ENCODE data around the gene COL9A3.

COL9A3 gene

GRCh38 chr20:62773845-62774714 is 42.8 kb upstream of the COL9A3 start:
- no peaks in the 10 kb centered on the region for H3K36me3 ChIP-seq (ENCODE audit: control insufficient read depth, insufficient read depth, low read length)
- H3K4me1 ChIP-seq (ENCODE audit: control insufficient read depth, insufficient read depth, low read length): peaks cover 9% of the 10 kb centered on the region
- H3K9ac ChIP-seq (ENCODE audit: low read length): no peak overlapping the region
- H3K27me3 ChIP-seq (ENCODE audit: control insufficient read depth, insufficient read depth, low read length): peaks cover 8% of the 10 kb centered on the region
- H3K4me3 ChIP-seq (ENCODE audit: low read length): no peak overlapping the region
- H3K9me3 ChIP-seq (ENCODE audit: control insufficient read depth, low read length): no peaks in the 10 kb centered on the region

DNA sequence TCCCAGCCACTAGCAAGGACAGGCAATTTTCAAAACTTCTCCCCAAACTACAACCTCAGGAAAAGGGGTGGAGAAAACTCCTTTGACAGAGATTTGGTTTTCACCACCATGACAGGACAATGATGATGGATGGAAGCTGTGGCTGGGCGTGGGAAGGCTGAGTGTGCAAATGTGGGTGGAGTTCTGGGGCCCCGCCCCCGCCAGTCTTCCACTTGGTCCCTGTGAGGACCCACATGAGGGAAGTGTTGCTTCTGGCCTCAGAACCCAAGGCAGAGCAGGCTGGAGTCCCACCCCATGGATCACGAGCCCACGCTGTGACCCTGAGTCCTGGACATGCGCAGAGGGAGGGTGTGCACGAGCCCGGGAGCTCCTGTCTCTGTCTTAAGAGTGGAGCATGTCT is 42.1 kb upstream of the COL9A3 start:
- H3K4me3 ChIP-seq (ENCODE audit: low read length): no peak overlapping the region
- H3K36me3 ChIP-seq (ENCODE audit: control insufficient read depth, insufficient read depth, low read length): no peaks in the 10 kb centered on the region
- peaks cover 10% of the 10 kb centered on the region for H3K27me3 ChIP-seq (ENCODE audit: control insufficient read depth, insufficient read depth, low read length)
- H3K9ac ChIP-seq (ENCODE audit: low read length): no peak overlapping the region
- peaks cover 9% of the 10 kb centered on the region for H3K4me1 ChIP-seq (ENCODE audit: control insufficient read depth, insufficient read depth, low read length)
- H3K9me3 ChIP-seq (ENCODE audit: control insufficient read depth, low read length): no peaks in the 10 kb centered on the region

DNA sequence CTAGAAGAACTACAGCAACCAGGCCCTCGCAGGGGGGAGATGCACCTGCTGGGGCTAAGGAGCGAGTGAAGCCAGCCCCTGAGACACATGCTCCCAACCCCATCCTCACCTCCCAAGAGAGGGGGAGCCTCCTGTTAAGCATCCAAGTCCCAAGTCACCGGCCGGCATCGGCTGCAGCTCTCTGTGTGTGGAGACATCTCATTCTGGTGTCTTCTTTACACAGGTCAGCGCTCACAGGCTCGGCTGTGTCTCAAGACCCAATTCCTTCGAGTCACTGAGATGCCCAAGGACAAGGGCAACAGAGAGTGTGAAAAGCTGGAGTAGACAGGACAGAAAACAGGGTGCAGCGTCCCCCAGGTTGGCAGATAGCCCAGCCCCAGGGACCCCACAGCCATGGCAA is 41.6 kb upstream of the COL9A3 start:
- no peaks in the 10 kb centered on the region for H3K36me3 ChIP-seq (ENCODE audit: control insufficient read depth, insufficient read depth, low read length)
- peaks cover 10% of the 10 kb centered on the region for H3K27me3 ChIP-seq (ENCODE audit: control insufficient read depth, insufficient read depth, low read length)
- H3K9me3 ChIP-seq (ENCODE audit: control insufficient read depth, low read length): no peaks in the 10 kb centered on the region
- no peak overlapping the region for H3K4me3 ChIP-seq (ENCODE audit: low read length)
- H3K9ac ChIP-seq (ENCODE audit: low read length): no peak overlapping the region
- H3K4me1 ChIP-seq (ENCODE audit: control insufficient read depth, insufficient read depth, low read length): peaks cover 9% of the 10 kb centered on the region

DNA sequence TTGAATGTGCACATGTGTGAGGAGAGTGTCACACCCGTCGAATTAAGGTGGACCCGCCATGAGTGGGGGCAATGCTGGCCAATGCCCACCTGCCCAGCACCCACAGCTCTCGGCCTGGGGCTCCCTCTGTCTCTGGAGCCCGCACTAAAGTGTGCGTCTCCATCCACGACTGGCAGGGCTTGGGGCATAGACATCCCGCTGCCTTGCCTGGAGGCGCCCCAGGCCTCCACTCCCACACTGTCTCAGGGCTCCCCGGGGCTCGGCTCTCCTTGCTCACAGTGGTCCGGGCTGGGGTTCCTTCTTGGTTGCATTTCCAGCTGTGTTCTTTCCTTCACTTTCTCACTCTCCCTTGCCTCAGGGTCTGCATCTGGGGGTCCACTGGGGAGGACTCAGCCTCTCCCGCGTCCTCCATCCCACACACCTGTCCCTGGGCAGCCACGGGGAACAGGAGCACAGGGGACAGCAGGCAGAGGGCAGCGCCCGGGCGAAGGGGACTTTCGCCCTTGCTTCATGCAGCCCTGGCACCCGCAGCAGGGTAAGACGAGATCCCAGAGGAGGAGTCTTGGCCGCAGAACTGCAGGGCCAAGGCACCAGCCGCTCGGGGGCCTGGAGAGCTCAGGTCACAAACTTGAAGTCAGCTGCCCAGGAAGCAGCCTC is 40.7 kb upstream of the COL9A3 start:
- Histone ChIP-seq H3K4me1 (ENCODE audit: control insufficient read depth, insufficient read depth, low read length) (peaks cover 9% of the 10 kb centered on the region), H3K9ac (ENCODE audit: low read length) (no peak overlapping the region), H3K4me3 (ENCODE audit: low read length) (no peak overlapping the region), H3K9me3 (ENCODE audit: control insufficient read depth, low read length) (no peaks in the 10 kb centered on the region), H3K27me3 (ENCODE audit: control insufficient read depth, insufficient read depth, low read length) (peaks cover 9% of the 10 kb centered on the region), H3K36me3 (ENCODE audit: control insufficient read depth, insufficient read depth, low read length) (no peaks in the 10 kb centered on the region)

DNA sequence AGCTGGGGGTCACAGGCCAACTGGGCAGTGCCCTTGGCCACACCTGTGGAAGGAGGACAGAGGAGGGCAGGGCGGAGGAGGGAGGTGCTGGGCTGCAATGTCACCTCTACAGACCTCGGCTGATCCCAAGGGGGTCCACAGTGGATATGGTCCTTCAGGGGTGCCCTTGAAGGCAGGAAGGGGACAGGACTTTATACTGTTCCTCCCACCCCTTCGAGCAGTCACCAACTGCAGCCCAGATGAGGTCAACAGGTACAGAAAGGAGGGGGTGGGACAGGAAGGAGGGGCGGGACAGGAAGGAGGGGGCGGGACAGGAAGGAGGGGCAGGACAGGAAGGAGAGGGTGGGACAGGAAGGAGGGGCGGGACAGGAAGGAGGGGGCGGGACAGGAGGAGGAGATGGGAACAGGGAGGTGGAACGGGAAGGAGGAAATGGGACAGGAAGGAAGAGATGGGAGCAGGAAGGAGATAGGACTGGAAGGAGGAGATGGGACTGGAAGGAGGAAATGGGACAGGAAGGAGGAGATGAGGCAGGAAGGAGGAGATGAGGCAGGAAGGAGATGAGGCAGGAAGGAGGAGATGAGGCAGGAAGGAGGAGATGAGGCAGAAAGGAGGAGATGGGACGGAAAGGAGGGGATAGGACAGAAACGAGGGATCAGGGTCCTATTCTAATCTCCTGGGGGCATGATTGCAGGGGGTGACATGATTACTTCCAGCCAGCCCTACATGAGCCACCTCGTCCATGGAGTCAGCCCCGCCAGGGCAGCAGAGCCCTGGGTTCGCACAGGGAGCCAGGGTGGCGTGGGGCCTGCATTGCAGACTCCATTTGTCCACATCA is 39.9 kb upstream of the COL9A3 start:
- no peak overlapping the region for H3K4me3 ChIP-seq (ENCODE audit: low read length)
- H3K9ac ChIP-seq (ENCODE audit: low read length): no peak overlapping the region
- H3K36me3 ChIP-seq (ENCODE audit: control insufficient read depth, insufficient read depth, low read length): no peaks in the 10 kb centered on the region
- no peaks in the 10 kb centered on the region for H3K9me3 ChIP-seq (ENCODE audit: control insufficient read depth, low read length)
- peaks cover 9% of the 10 kb centered on the region for H3K27me3 ChIP-seq (ENCODE audit: control insufficient read depth, insufficient read depth, low read length)
- peaks cover 9% of the 10 kb centered on the region for H3K4me1 ChIP-seq (ENCODE audit: control insufficient read depth, insufficient read depth, low read length)

GRCh38 chr20:62777528-62777830 is 39.4 kb upstream of the COL9A3 start:
- Histone ChIP-seq H3K4me1 (ENCODE audit: control insufficient read depth, insufficient read depth, low read length) (peaks cover 9% of the 10 kb centered on the region), H3K36me3 (ENCODE audit: control insufficient read depth, insufficient read depth, low read length) (no peaks in the 10 kb centered on the region), H3K9ac (ENCODE audit: low read length) (no peak overlapping the region), H3K9me3 (ENCODE audit: control insufficient read depth, low read length) (no peaks in the 10 kb centered on the region), H3K4me3 (ENCODE audit: low read length) (no peak overlapping the region), H3K27me3 (ENCODE audit: control insufficient read depth, insufficient read depth, low read length) (peaks cover 9% of the 10 kb centered on the region)

DNA sequence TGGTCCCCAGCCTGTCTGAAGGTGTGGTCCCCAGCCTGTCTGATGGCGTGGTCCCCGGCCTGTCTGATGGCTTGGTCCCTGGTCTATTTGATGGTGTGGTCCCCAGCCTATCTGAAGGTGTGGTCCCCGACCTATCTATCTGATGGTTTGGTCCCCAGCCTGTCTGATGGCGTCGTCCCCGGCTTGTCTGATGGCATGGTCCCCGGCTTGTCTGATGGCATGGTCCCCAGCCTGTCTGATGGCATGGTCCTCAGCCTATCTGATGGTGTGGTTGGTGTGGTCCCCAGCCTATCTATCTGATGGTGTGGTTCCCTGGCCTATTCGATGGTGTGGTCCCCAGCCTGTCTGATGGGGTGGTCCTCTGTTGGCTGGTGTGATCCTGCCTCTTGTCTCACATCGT is 38.8 kb upstream of the COL9A3 start:
- Histone ChIP-seq H3K9ac (ENCODE audit: low read length) (no peak overlapping the region), H3K4me1 (ENCODE audit: control insufficient read depth, insufficient read depth, low read length) (peaks cover 9% of the 10 kb centered on the region), H3K27me3 (ENCODE audit: control insufficient read depth, insufficient read depth, low read length) (peaks cover 9% of the 10 kb centered on the region), H3K4me3 (ENCODE audit: low read length) (no peak overlapping the region), H3K36me3 (ENCODE audit: control insufficient read depth, insufficient read depth, low read length) (no peaks in the 10 kb centered on the region), H3K9me3 (ENCODE audit: control insufficient read depth, low read length) (no peaks in the 10 kb centered on the region)

- peaks cover 6% of the 10 kb centered on the region for H3K4me1 ChIP-seq (ENCODE audit: control insufficient read depth, insufficient read depth, low read length)
- no peak overlapping the region for H3K9ac ChIP-seq (ENCODE audit: low read length)
- no peaks in the 10 kb centered on the region for H3K9me3 ChIP-seq (ENCODE audit: control insufficient read depth, low read length)
- H3K4me3 ChIP-seq (ENCODE audit: low read length): no peak overlapping the region
- peaks cover 6% of the 10 kb centered on the region for H3K27me3 ChIP-seq (ENCODE audit: control insufficient read depth, insufficient read depth, low read length)
- no peaks in the 10 kb centered on the region for H3K36me3 ChIP-seq (ENCODE audit: control insufficient read depth, insufficient read depth, low read length)
Measured at GRCh38 chr20:62778601-62779416, 38.0 kb upstream of the COL9A3 start.

DNA sequence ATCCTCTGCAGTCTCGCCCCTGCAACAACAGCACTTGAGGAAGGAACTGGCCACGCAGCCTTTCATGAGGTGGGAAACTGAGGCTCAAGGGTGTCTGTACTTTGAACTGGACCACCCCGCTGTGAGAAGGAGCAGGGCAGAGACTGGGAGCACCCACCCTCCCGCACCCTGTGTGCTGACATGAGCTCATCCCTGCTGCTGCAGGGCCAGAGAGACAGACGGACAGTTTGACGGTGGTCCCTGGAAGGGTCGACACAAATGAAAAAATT is 37.5 kb upstream of the COL9A3 start:
- no peak overlapping the region for H3K9ac ChIP-seq (ENCODE audit: low read length)
- no peak overlapping the region for H3K4me3 ChIP-seq (ENCODE audit: low read length)
- H3K4me1 ChIP-seq (ENCODE audit: control insufficient read depth, insufficient read depth, low read length): peaks cover 6% of the 10 kb centered on the region
- H3K36me3 ChIP-seq (ENCODE audit: control insufficient read depth, insufficient read depth, low read length): no peaks in the 10 kb centered on the region
- no peaks in the 10 kb centered on the region for H3K9me3 ChIP-seq (ENCODE audit: control insufficient read depth, low read length)
- H3K27me3 ChIP-seq (ENCODE audit: control insufficient read depth, insufficient read depth, low read length): peaks cover 9% of the 10 kb centered on the region

DNA sequence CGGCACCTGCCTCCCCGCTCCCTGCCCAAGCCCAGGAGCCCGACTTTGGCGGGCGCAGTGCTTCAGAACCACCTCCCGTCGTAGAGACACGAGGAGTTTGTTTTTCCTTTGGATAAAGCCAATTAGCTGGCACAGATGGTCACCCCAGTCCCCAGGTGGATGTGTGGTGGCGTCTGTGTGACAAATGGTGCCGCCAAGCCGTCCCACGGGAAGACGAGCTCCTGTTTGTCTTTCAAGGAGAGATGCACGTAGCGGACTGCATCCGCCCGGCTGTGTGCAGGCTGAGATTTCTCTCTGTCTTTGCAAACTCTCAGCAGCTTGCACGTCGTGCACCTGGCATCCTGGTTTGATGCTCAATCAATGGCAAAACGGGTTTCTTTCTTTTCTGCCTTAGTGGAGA is 36.6 kb upstream of the COL9A3 start:
- Histone ChIP-seq H3K9me3 (ENCODE audit: control insufficient read depth, low read length) (no peaks in the 10 kb centered on the region), H3K36me3 (ENCODE audit: control insufficient read depth, insufficient read depth, low read length) (no peaks in the 10 kb centered on the region), H3K27me3 (ENCODE audit: control insufficient read depth, insufficient read depth, low read length) (peaks cover 13% of the 10 kb centered on the region), H3K4me1 (ENCODE audit: control insufficient read depth, insufficient read depth, low read length) (peaks cover 6% of the 10 kb centered on the region), H3K4me3 (ENCODE audit: low read length) (no peak overlapping the region), H3K9ac (ENCODE audit: low read length) (no peak overlapping the region)

DNA sequence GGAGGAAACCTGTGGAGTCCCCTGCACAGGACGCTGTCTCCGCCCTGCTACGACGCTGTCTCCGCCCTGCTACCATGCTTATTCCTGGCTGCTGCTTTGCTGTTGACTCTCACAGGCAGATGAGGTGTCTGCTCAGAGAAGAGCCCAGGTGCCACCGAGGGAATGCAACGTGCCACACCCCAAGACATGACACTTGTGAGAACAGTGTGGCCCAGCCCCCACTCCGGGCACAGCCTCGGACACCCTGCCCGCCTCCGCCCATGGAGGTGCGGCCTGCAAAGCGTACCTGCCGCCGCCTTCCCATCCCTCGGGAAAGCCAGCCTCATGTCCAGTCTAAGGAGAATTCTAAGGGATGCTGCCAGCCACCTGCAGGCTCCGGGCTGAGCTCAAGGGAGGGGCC is 36.2 kb upstream of the COL9A3 start:
- H3K4me3 ChIP-seq (ENCODE audit: low read length): no peak overlapping the region
- peaks cover 13% of the 10 kb centered on the region for H3K27me3 ChIP-seq (ENCODE audit: control insufficient read depth, insufficient read depth, low read length)
- no peaks in the 10 kb centered on the region for H3K36me3 ChIP-seq (ENCODE audit: control insufficient read depth, insufficient read depth, low read length)
- peaks cover 6% of the 10 kb centered on the region for H3K4me1 ChIP-seq (ENCODE audit: control insufficient read depth, insufficient read depth, low read length)
- H3K9ac ChIP-seq (ENCODE audit: low read length): no peak overlapping the region
- H3K9me3 ChIP-seq (ENCODE audit: control insufficient read depth, low read length): no peaks in the 10 kb centered on the region

Measured in mucosa of stomach (tissue), 1 donor.